IPS DF 19.7 (cell line): ENCODE measurements around the gene SLC25A21.
"Not testable (repeated sequence)": the region's sequence is repeated elsewhere in the genome, so short reads cannot be mapped to it uniquely, and the experiment has no call there.

Experiments used
- DNase-seq: peaks from one replicate; pipeline ENCODE4 v3.0.0-alpha.2; 2013; ENCODE audit warnings: low read depth, low spot score

Gene SLC25A21

DNA sequence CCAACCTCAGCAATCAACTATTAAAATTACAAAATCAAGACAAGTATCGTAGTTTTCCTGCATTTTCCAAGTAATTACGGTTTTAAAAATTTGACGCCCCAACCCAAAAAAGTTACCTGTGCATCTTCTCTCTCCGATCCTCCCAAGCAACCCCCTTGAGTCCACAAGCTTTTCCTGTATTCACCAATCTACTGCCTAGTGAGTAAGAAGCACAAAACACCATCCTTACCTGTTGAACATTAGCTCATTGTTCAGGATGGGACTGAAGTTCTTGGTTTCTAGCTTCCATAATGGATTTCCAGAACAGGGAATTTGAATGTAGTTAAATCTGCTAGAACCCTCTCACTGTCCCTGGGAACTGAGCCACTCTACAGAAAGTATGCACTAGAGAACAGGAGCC is 348.8 kb downstream of the SLC25A21 start:
- DNase-seq, result no peak

DNA sequence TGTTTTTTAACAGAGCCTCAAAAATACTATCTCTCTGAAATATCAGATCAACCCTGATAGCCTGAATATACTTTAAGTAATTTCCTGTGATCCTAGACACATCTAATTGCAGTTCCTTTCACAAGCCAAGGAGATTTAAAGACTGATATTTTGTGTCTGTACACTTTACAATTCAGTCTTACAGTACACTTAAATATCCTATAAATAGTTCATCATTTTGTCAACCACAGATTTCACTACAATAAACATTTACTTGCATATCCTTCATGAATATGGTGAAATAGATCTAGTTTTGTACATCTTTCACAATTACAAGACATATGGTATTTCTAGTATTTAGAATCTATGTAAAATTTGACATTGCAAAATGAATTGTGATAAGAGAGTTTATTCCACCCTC is 349.7 kb downstream of the SLC25A21 start:
- no peak for DNase-seq

DNA sequence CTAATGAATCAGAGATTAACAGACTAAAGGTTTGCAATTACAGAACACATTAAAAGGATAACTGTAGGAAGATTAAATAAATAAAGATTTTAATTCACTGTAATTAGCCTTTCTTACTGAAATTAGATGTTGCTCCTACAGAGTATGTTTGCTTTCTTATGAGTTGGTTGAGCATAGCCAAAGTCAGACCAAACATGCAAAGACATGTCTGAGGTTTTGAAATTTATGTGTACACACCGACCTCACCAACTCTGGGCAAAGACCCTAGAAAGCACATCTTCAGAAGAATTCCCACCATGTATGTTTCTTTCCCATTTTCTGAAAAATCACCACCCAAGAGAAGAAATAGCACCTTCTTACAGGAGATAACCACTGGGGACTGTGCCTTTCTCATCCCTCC is 351.5 kb downstream of the SLC25A21 start:
- DNase-seq, result no peak

DNA sequence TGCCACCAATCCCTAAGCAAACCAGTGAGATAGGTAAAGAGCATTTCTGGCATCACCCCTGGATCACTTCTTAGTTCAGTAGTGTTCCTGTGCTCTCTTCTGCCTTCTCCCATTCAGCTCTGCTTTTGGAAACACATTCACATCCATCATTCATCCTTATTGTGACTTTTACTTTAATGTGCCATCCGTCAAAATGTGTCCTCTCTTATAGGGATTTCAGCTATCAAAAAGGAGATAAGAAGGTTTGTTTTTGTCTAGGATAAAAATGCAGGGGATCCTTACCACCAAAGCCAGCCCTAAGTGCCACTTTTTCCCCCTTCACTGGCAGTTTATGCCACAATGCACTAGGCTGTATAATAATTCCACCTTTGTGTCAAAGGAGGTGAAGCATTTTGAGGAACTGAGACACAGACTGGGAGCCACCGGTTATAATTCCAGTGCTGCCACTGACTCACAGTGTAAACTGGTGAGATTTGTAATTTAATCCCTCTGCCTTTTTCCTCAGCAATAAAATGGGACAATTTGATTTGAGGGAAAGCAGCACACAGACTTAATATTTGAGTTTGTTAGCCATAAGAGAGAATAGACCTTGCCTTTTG is 352.2 kb downstream of the SLC25A21 start:
- DNase-seq, result no peak

GRCh38 chr14:36818794-36819384 is 353.5 kb downstream of the SLC25A21 start:
- no peak for DNase-seq

DNA sequence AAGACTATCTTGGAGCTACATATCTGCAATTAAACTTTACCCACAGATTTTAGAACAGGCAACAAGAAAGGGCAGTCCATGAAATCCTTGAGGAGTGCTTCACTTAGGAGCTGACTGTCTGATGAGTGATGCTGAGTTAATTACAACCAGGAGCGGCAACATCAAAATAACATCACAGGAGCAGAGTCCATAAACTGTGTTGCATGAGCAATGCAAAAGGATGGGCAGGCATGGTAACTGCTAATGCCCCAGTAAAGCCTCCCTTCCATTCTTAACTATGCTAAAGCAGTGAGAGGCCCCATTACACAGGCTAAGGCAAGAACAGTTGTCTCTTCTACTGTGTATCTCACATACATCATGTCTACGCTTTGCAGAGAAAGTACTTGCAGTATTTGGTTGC is 354.2 kb downstream of the SLC25A21 start:
- DNase-seq, result no peak

DNA sequence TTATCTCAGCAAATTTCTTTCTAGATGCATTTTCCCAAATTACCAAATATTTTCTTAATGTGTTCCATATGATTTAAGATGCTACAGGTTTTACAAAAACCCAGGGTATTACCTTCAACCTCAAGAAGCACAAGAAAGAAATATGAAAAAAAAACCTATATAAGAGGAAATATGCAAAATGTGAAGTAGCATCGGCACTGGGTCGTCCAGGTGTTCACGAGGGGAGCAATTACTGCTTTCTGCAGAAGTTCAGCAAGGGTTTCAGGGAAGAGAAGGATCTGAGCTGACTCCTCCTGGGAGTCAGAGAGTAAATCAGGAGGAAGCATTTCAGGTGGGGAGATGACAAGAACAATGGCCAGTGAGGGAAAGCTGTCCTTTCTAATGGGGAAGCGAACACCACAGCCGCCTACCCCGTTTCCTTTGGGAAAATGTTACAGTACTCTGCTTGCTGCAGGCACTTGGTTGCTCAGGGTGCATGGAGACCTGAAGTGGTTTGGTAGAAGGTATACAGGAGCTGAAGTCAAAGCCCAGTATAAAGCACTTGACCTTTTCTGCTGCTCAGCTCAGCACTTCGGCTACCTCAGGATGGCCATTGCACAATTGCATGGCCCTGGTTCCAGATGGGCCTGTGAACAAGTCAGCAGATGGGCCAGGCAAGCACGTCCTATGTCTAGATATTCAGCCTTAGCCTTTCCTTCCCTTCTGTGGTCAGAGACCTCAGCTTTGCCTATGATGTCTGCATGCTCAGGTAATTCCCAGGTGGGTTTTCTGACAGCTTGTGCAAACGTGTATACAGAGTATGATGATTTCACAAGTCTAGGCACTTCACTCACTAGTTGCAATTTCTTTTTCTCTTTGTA is 355.1 kb downstream of the SLC25A21 start:
- no peak for DNase-seq

DNA sequence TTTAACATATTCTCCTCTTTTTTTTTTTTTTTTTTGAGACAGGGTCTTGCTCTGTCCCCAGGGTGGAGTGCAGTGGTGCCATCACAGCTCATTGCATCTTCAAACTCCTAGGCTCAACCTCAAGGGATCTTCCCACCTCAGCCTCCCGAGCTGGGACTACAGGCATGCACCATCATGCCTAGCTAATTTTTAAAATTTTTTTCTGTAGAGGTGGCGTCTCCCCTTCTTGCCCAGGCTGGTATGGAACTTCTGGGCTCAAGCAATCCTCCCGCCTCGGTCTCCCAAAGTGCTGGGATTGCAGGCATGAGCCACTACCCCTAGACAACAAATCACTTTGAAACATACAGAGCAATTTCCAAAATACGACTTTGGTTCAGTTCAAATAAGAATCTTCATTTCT is 355.9 kb downstream of the SLC25A21 start:
- no peak for DNase-seq

GRCh38 chr14:36814783-36815182 is 357.6 kb downstream of the SLC25A21 start:
- not testable (repeated sequence) for DNase-seq

DNA sequence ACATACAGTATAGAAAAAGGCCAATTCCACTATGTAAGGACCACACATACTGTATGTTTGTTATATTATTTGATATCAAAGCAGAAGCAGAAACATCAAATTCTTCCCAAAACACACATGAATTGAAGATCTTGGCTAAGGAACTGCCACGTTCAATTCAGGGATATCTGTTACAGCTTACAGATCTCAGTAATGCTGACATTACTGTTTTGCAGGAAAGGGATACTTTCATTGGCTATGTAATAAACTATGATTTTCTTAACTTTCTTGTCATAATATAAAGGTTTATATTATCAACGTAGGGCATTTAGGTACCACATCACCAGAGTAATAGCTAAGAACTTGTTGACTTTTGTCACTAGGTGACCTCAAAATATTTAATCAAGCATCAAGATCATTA is 362.2 kb downstream of the SLC25A21 start:
- no peak for DNase-seq

DNA sequence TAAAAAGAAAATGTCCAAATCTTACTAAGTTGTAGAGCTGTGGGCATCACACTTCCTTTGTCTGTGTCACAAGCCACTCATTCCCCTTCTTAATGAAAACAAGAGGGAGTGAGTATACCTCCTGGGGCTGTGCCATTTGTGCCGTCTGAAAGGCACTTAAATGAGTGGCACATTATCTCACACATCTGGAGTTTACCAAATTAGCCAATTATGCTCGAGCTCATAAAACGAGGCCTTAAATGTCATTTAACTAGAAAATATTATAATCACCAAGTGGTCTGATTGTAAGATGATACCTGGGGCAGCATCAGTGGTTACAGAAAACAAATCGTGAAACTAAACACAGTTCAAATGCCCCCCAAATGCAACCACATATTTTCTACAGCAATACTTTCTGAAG is 364.7 kb downstream of the SLC25A21 start:
- DNase-seq, result no peak

DNA sequence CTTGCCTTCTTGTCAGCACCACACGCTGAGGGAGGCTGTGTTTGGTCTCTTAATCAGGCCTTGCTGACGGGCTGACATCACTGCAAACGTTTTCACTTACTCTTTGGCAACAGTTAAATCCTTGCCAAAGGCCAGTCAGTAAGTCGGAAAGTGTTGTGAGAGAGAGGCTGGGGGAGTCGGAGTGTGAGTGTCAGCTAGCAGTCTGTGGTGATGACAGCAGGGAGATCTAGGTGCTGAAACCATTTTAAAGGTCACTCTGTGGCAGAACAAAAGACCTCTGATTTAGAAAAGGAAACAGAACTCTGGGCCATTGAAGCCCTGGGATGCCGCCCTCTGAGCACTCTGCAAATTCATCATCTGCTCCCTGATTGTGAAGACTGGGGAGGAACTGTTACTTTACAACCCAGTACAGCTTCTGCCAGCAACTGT is 367.3 kb downstream of the SLC25A21 start:
- no peak for DNase-seq

- no peak for DNase-seq
Measured at GRCh38 chr14:36797634-36798033, 374.8 kb downstream of the SLC25A21 start.

DNA sequence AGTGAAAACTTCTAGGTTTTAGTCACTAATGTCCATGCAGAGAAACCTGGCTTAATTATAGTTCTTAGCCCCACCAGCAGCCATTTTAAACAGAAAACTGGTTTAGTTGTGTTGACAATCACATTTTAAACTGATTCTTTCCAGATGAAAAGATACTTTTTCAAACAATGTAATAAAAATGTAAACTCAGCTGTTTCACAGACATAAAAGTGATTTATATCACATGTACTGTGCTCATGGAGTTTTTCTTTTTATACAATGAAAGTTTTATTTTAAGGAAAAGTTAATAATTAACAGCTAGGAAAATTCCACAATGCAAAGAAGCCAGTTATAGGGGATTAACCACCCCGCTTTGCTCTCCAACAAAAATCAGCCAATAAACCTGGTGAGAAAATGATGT is 381.0 kb downstream of the SLC25A21 start:
- DNase-seq, result no peak

DNA sequence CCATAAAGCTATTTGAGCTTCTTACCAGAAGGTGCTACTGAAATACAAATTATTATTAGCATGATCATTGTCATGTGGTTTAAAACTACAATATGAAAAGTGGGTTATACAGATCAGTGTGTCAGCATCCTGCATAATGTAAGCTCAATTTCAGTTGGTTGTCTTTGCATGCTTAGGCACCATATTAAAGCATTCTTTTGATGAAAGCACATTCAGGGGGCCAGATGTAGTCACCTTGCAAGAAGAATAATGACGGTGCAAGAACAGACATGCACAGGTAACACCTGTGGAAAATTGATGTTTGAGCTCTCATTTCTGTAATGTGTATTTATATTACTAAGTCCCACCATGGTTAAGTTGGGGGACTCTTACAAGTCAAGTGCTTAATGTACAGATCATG is 386.9 kb downstream of the SLC25A21 start:
- no peak for DNase-seq

DNA sequence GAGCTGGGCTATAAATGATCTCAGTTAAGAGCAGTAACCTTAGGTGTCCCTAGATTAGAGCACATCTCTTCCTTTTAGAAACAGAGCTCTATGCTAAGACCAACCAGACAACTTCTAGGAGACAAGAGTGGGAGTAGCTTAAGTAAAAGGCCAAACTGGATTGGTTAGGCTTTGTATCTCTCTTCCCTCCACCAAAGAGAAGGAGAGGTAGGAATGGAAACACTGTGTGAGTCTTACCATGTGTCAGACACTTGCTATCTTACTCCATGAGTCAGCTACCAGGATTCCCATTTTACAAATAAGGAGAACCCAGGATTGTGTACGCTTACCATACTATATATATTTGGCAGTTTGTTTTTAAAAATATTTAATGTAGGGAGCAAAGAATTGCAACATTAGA is 387.9 kb downstream of the SLC25A21 start:
- no peak for DNase-seq

DNA sequence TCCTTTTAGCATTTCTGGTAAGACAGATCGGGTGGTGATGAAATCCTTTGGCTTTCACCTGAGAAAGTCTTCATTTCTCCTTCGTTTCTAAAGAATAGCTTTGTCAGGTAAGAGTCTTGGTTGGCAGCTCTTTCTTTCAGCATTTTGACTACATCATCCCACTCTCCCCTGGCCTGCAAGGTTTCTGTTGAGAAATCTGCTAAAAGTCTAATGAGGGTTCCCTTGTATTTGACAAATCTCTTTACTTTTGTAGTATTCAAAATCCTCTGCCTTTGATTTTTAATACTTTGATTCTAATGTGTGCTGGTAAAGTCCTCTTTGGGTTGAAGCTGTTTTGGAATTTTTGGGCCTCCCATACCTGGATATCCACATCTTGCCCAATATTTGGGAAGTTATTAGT is 390.5 kb downstream of the SLC25A21 start:
- no peak for DNase-seq

- no peak for DNase-seq
Measured at GRCh38 chr14:36773558-36773957, 398.8 kb downstream of the SLC25A21 start.

- no peak for DNase-seq
Measured at GRCh38 chr14:36773136-36773540, 399.3 kb downstream of the SLC25A21 start.

DNA sequence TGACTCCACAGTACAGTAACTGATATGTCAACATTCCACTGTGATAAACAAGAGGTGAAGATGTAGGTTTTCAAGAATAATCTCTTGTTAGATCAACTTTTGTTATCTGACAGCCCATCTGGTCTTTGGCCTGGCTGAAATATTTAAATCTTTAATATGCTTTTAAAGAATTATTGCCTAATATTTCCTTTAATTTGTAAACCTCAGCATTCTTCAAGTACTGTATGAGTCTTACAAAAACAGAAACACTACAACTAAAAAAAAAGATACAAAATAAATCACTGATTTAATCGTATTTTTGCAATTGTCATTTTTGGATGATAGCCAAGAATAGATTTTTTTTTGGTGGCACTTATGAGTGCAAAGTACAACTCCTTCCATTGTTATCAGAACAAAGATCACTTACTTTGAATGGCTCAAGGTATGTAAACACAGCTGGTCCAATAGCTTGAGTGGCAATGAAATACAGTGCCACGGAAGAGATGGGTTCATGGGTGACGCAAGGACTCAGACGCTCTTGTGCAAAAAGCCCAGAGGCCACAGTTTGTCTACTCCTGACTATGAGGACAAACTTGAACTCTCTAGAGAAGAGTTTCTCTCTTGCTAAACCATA is 401.3 kb downstream of the SLC25A21 start:
- DNase-seq, result no peak

GRCh38 chr14:36768638-36769337 is 403.6 kb downstream of the SLC25A21 start:
- DNase-seq, result no peak
